K562 (cell line): Measurements from ENCODE around the gene BHLHE40. TPM values are rescaled to one million over a fixed set of nuclear protein-coding genes. Genes with fewer than 3 reads are reported as not detected.

Experiments used
- ATAC-seq: fragments of 200-7000 bp; cut with Tn5 transposase; 3 replicates; pipeline ENCODE4 v1.9.1; 2020; ENCODE audit warnings: moderate library complexity
- BruUV-seq: library from RNA; stranded (reverse); fragments of 400-500 nt; replicated peaks from 2 replicates; lab custom pipeline; 2021; lab: Mats Ljungman, UMichigan
- CTCF ChIA-PET: fragments of 300-600 bp; formaldehyde crosslinking; extraction: SDS; loops from one replicate; lab custom pipeline; 2021; ENCODE audit warnings: low intra/inter-chr PET ratio; lab: Yijun Ruan, JAX
- POLR2A ChIA-PET: fragments of 300-600, 350-650 bp; sonication (Branson Sonifier 250); formaldehyde crosslinking; extraction: SDS; loops from one replicate; lab custom pipeline; 2021; ENCODE audit warnings: antibody characterized with exemption, inconsistent platforms; lab: Yijun Ruan, JAX
- DNase-seq, 4 experiments: peaks; one replicate each; pipeline versions ENCODE4 v3.0.0 to v3.0.0-alpha.2; 2011 to 2018; ENCODE audit warnings: low spot score in 3 of 4, mixed read lengths in 3 of 4; ENCODE audit errors: extremely low read depth in 1 of 4
- FAIRE-seq: peaks from 2 replicates; lab custom pipeline; 2011; peaks lifted over from hg19 to GRCh38; lab: Jason Lieb, UNC
- H2AFZ ChIP-seq: 2 replicates; pipeline ENCODE4 v1.6.0; 2011; ENCODE audit warnings: low read depth, low read length, control low read depth, inconsistent platforms
- H3K27ac ChIP-seq: fragments of 200-600 bp; 3 replicates; pipeline ENCODE4 v1.8.0; 2011; ENCODE audit warnings: low read depth, mild to moderate bottlenecking, control low read depth, inconsistent platforms, low read length, moderate library complexity, mixed read lengths; ENCODE audit errors: extremely low read depth
- H3K27me3 ChIP-seq, 2 experiments: fragments of 300-600 bp in 1 of 2; 2 replicates in 1 of 2; 3 replicates in 1 of 2; pipeline versions ENCODE4 v1.6.0 to v1.8.0; 2011; ENCODE audit warnings: inconsistent platforms in 2 of 2, low read length in 2 of 2, mild to moderate bottlenecking in 1 of 2, mixed read lengths in 1 of 2, moderate library complexity in 1 of 2; ENCODE audit not compliant: control insufficient read depth in 2 of 2, insufficient read depth in 2 of 2
- H3K36me3 ChIP-seq: fragments of 300-600 bp; 3 replicates; pipeline ENCODE4 v1.8.0; 2011; ENCODE audit warnings: mild to moderate bottlenecking, low read length, inconsistent platforms; ENCODE audit not compliant: control insufficient read depth, insufficient read depth
- H3K4me1 ChIP-seq, 2 experiments: fragments of 200-600 bp in 1 of 2; replicated peaks in 1 of 2; 2 replicates in 1 of 2; 3 replicates in 1 of 2; pipeline versions ENCODE4 v1.5.1 to v1.8.0; 2011; ENCODE audit warnings: inconsistent platforms in 2 of 2, low read length in 2 of 2, mild to moderate bottlenecking in 1 of 2, mixed read lengths in 1 of 2, moderate library complexity in 1 of 2; ENCODE audit not compliant: control insufficient read depth in 2 of 2, insufficient read depth in 2 of 2
- H3K4me2 ChIP-seq: 2 replicates; pipeline ENCODE4 v1.6.1; 2011; ENCODE audit warnings: low read length, control low read depth, inconsistent platforms, mixed read lengths; ENCODE audit not compliant: insufficient read depth
- H3K4me3 ChIP-seq: fragments of 200-600 bp; sonication (generic), shearing (Covaris generic); 2 replicates; pipeline ENCODE4 v1.5.1; 2016; ENCODE audit warnings: control low read depth, inconsistent platforms
- H3K79me2 ChIP-seq: fragments of 200-600 bp; 3 replicates; pipeline ENCODE4 v1.8.0; 2011; ENCODE audit warnings: low read length, inconsistent platforms; ENCODE audit not compliant: control insufficient read depth, insufficient read depth
- H3K9ac ChIP-seq, 2 experiments: 2 replicates each; pipeline versions ENCODE4 v1.6.0 to v1.6.1; 2011; ENCODE audit warnings: low read depth in 2 of 2, low read length in 2 of 2, control low read depth in 1 of 2, inconsistent platforms in 1 of 2, mild to moderate bottlenecking in 1 of 2, mixed read lengths in 1 of 2; ENCODE audit not compliant: insufficient read depth in 1 of 2
- H3K9me1 ChIP-seq: one replicate; pipeline ENCODE4 v1.6.0; 2011; ENCODE audit warnings: inconsistent platforms, mild to moderate bottlenecking, low read length, moderate library complexity; ENCODE audit not compliant: control insufficient read depth, insufficient read depth
- H3K9me3 ChIP-seq: replicated peaks from 2 replicates; pipeline ENCODE4 v1.5.1; 2011; ENCODE audit warnings: low read depth, low read length, inconsistent platforms; ENCODE audit not compliant: control insufficient read depth, insufficient read depth
- H4K20me1 ChIP-seq: replicated peaks from 2 replicates; pipeline ENCODE4 v1.6.1; 2011; ENCODE audit warnings: low read length, inconsistent platforms, mixed read lengths; ENCODE audit not compliant: control insufficient read depth, insufficient read depth
- ARNT ChIP-seq, 2 experiments: fragments of 450-650 bp; IDR thresholded peaks; 2 replicates each; pipeline ENCODE4 v1.6.1; 2016; ENCODE audit warnings: mild to moderate bottlenecking in 1 of 2
- CREB3L1 ChIP-seq: fragments of 450-650 bp; IDR thresholded peaks from 2 replicates; pipeline ENCODE4 v1.6.1; 2014; ENCODE audit warnings: low read depth, mild to moderate bottlenecking, moderate library complexity, borderline replicate concordance
- CREM ChIP-seq: IDR thresholded peaks from 2 replicates; pipeline ENCODE4 v1.6.1; 2014; ENCODE audit warnings: antibody characterized with exemption, low read depth
- EP300 ChIP-seq: IDR thresholded peaks from 2 replicates; pipeline ENCODE4 v1.6.1; 2012; ENCODE audit warnings: low read length, improper control_type of control experiment
- ERF ChIP-seq: fragments of 450-650 bp; formaldehyde crosslinking; IDR thresholded peaks from 2 replicates; pipeline ENCODE4 v1.4.0; 2020; ENCODE audit warnings: mild to moderate bottlenecking, mixed read lengths
- ESRRA ChIP-seq: fragments of 450-650 bp; IDR thresholded peaks from 2 replicates; pipeline ENCODE4 v1.6.1; 2014; ENCODE audit warnings: low read depth, mild to moderate bottlenecking, moderate library complexity, borderline replicate concordance
- NR4A1 ChIP-seq, 2 experiments: fragments of 250-450 bp in 1 of 2; fragments of 450-650 bp in 1 of 2; sonication (Bioruptor Pico) in 1 of 2; IDR thresholded peaks; 2 replicates each; pipeline versions ENCODE4 v1.4.0 to v1.6.1; 2016 to 2020; ENCODE audit warnings: mild to moderate bottlenecking in 2 of 2, missing compliant biosample characterization in 1 of 2, missing genetic modification characterization in 1 of 2, moderate library complexity in 1 of 2
- OTX1 ChIP-seq: fragments of 450-650 bp; formaldehyde crosslinking; IDR thresholded peaks from 2 replicates; pipeline ENCODE4 v1.4.0; 2022; ENCODE audit warnings: mild to moderate bottlenecking
- SMAD3 ChIP-seq: fragments of 450-650 bp; formaldehyde crosslinking; conservative IDR thresholded peaks from 2 replicates; pipeline ENCODE4 v1.4.0; 2020; ENCODE audit warnings: mild to moderate bottlenecking
- ZNF830 ChIP-seq: fragments of 250-450 bp; sonication (Bioruptor Pico); IDR thresholded peaks from 2 replicates; pipeline ENCODE4 v1.5.0; 2021; ENCODE audit warnings: mild to moderate bottlenecking
- WGBS: fragments of 100-300 bp; shearing (Covaris generic); methylation state at CpG from one replicate; pipeline ENCODE4 v1.1.6; 2016; ENCODE audit warnings: low coverage, mixed read lengths; ENCODE audit not compliant: insufficient coverage; ENCODE audit errors: missing lambda C conversion rate; 5-methylcytosine and 5-hydroxymethylcytosine counted together
- in situ Hi-C: fragments of 300-500 bp; cut with MboI; formaldehyde crosslinking; loops from 4 replicates; pipeline ENCODE4 v1.15.0; 2018; ENCODE audit warnings: inconsistent platforms, mixed read lengths
- intact Hi-C: fragments of 100-400 bp; cut with micrococcal nuclease; formaldehyde crosslinking; loops from 2 replicates; pipeline ENCODE4 v1.14.2; 2022
- polyA plus RNA-seq, 8 experiments: library from polyadenylated mRNA; depleted of rRNA in 4 of 8; stranded (reverse) in 5 of 8; unstranded in 3 of 8; fragments of >200 nt; fragmentation: Nextera tagmentation in 2 of 8; fragmentation: Illumina TruSeq in 1 of 8; extraction: Ambion mirVana in 2 of 8; extraction: Trizol in 1 of 8; gene quantifications; 2 replicates each; pipeline versions ENCODE4 v1.2.1 to v1.2.3, GENCODE V29; 2011 to 2014; ENCODE audit warnings: inconsistent platforms in 1 of 8, missing spikeins in 1 of 8
- total RNA-seq, 7 experiments: library from RNA; depleted of rRNA in 6 of 7; stranded (reverse); fragments of >200 nt in 6 of 7; fragmentation: Illumina TruSeq in 2 of 7; extraction: Trizol in 2 of 7; gene quantifications; 2 replicates each; pipeline versions ENCODE4 v1.2.1 to v1.2.3, GENCODE V29; 2011 to 2021; ENCODE audit warnings: low replicate concordance in 1 of 7
- TF ChIP-seq, protein P1 (sequence below): fragments of 450-650 bp; formaldehyde crosslinking; conservative IDR thresholded peaks from 2 replicates; pipeline ENCODE4 v1.4.0; 2022; ENCODE audit warnings: mild to moderate bottlenecking, missing genetic modification characterization
- TF ChIP-seq, protein P2 (sequence below): sonication (generic); IDR thresholded peaks from 2 replicates; pipeline ENCODE4 v1.6.1; 2016
- TF ChIP-seq, protein P3 (sequence below): fragments of 200-800 bp; sonication (Bioruptor generic); IDR thresholded peaks from 2 replicates; pipeline ENCODE4 v1.6.1; 2017; ENCODE audit warnings: missing genetic modification characterization, missing compliant biosample characterization
- TF ChIP-seq, protein P4 (sequence below): fragments of 450-650 bp; formaldehyde crosslinking; IDR thresholded peaks from 2 replicates; pipeline ENCODE4 v1.4.0; 2022; ENCODE audit warnings: missing genetic modification characterization

The BHLHE40 gene
- total and polyA plus RNA-seq, 9 of the 15 experiments (the other 6 are each of a cell fraction or from before 2014, with no cell fraction given): 12.0 to 83.9 (median 31.4) TPM

DNA sequence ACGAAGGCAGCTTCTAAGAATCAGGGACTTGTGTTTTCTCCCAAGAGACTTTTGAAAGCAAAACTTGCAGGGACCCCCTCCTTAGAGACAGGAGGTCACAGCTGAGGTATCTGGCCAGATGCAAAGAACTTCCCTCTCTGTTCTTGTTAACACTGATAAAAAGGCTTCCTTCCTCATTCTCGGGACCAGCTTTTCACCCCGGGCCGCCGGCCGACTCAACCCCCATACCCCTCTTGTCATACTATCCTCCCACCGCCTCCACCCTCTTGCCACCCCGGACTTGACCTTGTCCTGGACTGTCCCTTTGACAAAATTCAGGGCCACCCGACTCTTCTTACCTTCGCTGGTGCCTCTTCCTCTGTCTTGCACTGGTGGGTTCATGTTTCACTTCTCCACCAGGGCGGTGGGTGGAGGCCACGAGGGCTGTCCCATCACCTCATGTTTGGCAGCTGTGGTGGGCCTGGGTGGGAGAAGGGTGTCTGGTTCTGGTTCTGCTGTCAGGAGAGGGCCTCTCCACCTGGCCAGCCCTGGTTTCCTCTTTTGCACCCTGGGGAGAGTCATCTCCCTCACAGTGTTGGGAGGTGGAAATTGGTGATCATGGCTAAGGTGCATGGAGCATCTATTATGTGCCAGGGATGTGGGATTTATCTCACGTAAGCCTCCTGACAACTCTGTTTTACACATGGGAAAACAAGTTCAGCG lies 32.5 kb downstream of the BHLHE40 start:
- no TSS peak for BruUV-seq
- Histone ChIP-seq H2AFZ (peak overlapping the region; percentile 91), H3K27ac (peak overlapping the region; percentile 71; the same call in 2 of the 3 replicates)
- TF ChIP-seq ZNF830 (CRISPR knock-in tag): no peak
- TF ChIP-seq ESRRA: peak; percentile 83; the same call in 1 of the 2 replicates
- TF ChIP-seq OTX1 (CRISPR knock-in tag): 0 out of 2 replicates have a peak, but pooled peaks have one; percentile 58
- TF ChIP-seq EP300: peak; percentile 89
- peak; percentile 54; the same call in 1 of the 2 replicates for TF ChIP-seq SMAD3 (CRISPR knock-in tag)
- TF ChIP-seq ERF (CRISPR knock-in tag): peak; percentile 64; the same call in 1 of the 2 replicates
- TF ChIP-seq CREM: peak; percentile 44
- TF ChIP-seq, protein P1, sequence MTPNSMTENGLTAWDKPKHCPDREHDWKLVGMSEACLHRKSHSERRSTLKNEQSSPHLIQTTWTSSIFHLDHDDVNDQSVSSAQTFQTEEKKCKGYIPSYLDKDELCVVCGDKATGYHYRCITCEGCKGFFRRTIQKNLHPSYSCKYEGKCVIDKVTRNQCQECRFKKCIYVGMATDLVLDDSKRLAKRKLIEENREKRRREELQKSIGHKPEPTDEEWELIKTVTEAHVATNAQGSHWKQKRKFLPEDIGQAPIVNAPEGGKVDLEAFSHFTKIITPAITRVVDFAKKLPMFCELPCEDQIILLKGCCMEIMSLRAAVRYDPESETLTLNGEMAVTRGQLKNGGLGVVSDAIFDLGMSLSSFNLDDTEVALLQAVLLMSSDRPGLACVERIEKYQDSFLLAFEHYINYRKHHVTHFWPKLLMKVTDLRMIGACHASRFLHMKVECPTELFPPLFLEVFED: no peak
- TF ChIP-seq, protein P2, sequence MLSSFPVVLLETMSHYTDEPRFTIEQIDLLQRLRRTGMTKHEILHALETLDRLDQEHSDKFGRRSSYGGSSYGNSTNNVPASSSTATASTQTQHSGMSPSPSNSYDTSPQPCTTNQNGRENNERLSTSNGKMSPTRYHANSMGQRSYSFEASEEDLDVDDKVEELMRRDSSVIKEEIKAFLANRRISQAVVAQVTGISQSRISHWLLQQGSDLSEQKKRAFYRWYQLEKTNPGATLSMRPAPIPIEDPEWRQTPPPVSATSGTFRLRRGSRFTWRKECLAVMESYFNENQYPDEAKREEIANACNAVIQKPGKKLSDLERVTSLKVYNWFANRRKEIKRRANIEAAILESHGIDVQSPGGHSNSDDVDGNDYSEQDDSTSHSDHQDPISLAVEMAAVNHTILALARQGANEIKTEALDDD: peak; percentile 59; the same call in 1 of the 2 replicates
- TF ChIP-seq, protein P3, sequence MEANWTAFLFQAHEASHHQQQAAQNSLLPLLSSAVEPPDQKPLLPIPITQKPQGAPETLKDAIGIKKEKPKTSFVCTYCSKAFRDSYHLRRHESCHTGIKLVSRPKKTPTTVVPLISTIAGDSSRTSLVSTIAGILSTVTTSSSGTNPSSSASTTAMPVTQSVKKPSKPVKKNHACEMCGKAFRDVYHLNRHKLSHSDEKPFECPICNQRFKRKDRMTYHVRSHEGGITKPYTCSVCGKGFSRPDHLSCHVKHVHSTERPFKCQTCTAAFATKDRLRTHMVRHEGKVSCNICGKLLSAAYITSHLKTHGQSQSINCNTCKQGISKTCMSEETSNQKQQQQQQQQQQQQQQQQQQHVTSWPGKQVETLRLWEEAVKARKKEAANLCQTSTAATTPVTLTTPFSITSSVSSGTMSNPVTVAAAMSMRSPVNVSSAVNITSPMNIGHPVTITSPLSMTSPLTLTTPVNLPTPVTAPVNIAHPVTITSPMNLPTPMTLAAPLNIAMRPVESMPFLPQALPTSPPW: peak; percentile 52
- TF ChIP-seq CREB3L1: 0 out of 2 replicates have a peak, but pooled peaks have one; percentile 2
- 0 out of 2 replicates have a peak, but pooled peaks have one; percentile 50 for TF ChIP-seq NR4A1 (CRISPR knock-in tag; IDR thresholded peaks at IDR 0.05)
- TF ChIP-seq NR4A1 (tag; IDR thresholded peaks at IDR 0.05): no peak
- 0 out of 4 replicates have a peak, but pooled peaks of 1 of the 2 experiments have one; percentile 17 for TF ChIP-seq ARNT (IDR thresholded peaks at IDR 0.05)
- TF ChIP-seq, protein P4, sequence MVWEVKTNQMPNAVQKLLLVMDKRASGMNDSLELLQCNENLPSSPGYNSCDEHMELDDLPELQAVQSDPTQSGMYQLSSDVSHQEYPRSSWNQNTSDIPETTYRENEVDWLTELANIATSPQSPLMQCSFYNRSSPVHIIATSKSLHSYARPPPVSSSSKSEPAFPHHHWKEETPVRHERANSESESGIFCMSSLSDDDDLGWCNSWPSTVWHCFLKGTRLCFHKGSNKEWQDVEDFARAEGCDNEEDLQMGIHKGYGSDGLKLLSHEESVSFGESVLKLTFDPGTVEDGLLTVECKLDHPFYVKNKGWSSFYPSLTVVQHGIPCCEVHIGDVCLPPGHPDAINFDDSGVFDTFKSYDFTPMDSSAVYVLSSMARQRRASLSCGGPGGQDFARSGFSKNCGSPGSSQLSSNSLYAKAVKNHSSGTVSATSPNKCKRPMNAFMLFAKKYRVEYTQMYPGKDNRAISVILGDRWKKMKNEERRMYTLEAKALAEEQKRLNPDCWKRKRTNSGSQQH (CRISPR knock-in tag): 0 out of 2 replicates have a peak, but pooled peaks have one; percentile 26

More for the DNA sequence above, 32.5 kb downstream of the BHLHE40 start:
- Histone ChIP-seq H3K79me2 (no peaks in the 10 kb centered on the region), H3K27me3 (no peaks in the 10 kb centered on the region), H3K9ac (peak overlapping the region; percentile 43 to 86), H3K4me3 (no peak overlapping the region), H3K36me3 (no peaks in the 10 kb centered on the region), H4K20me1 (no peaks in the 10 kb centered on the region), H3K9me1 (no peaks in the 10 kb centered on the region), H3K4me2 (peak overlapping the region; percentile 76), H3K4me1 (peaks cover 53 to 67% of the 10 kb centered on the region in 2 experiments), H3K9me3 (no peaks in the 10 kb centered on the region)
- CTCF ChIA-PET: no interaction called here
- in situ Hi-C loops: no loop called here
- ATAC-seq (peak; percentile 51), FAIRE-seq (peak; percentile 72), DNase-seq (peak; percentile 53 to 87 (median 70))
- POLR2A ChIA-PET: interaction anchor here (0.8 to 3.2 kb wide), 13 partner anchors 10 to 234 kb away, joined by 3 to 20 read pairs (median 5); no protein-coding TSS in a partner anchor
- 6% methylated on average over 14 of the region's 14 CpGs for WGBS
- intact Hi-C loops: loop anchor here (1.0 kb wide), 1 partner anchor 9 kb away; no protein-coding TSS in a partner anchor
